ENCODE measurements around the gene AAK1.
"Not testable (repeated sequence)": the region's sequence is repeated elsewhere in the genome, so short reads cannot be mapped to it uniquely, and the experiment has no call there.

The AAK1 gene

DNA sequence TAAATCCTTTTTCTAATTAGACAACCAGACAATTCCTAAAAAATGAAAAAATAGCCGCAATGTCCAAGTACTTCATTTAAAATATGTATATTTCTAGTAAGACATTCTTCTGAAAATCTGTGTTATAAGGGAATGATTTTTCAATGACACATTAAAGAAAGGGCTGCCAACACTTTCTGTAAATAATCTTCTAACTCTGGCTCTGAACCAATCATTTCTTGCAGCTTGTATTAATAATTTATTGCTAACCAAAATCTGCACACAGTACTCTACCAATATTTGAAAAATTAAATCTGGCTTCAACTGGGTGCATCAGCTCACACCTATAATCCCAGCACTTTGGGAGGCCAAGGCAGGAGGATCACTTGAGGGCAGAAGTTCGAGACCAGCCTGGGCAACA lies 214.6 kb downstream of the AAK1 start:
- TF ChIP-seq, protein P1, sequence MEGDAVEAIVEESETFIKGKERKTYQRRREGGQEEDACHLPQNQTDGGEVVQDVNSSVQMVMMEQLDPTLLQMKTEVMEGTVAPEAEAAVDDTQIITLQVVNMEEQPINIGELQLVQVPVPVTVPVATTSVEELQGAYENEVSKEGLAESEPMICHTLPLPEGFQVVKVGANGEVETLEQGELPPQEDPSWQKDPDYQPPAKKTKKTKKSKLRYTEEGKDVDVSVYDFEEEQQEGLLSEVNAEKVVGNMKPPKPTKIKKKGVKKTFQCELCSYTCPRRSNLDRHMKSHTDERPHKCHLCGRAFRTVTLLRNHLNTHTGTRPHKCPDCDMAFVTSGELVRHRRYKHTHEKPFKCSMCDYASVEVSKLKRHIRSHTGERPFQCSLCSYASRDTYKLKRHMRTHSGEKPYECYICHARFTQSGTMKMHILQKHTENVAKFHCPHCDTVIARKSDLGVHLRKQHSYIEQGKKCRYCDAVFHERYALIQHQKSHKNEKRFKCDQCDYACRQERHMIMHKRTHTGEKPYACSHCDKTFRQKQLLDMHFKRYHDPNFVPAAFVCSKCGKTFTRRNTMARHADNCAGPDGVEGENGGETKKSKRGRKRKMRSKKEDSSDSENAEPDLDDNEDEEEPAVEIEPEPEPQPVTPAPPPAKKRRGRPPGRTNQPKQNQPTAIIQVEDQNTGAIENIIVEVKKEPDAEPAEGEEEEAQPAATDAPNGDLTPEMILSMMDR (IDR thresholded peaks at IDR 0.05; ENCODE audit: extremely low read depth, insufficient read depth, missing control alignments): no peak
- no peak for DNase-seq (ENCODE audit: low spot score)
- in situ Hi-C loops (cut with MboI; ENCODE audit: low pct_unique_long_range_greater_than_20kb, low sequenced_read_pairs, unreplicated experiment): no loop called here

DNA sequence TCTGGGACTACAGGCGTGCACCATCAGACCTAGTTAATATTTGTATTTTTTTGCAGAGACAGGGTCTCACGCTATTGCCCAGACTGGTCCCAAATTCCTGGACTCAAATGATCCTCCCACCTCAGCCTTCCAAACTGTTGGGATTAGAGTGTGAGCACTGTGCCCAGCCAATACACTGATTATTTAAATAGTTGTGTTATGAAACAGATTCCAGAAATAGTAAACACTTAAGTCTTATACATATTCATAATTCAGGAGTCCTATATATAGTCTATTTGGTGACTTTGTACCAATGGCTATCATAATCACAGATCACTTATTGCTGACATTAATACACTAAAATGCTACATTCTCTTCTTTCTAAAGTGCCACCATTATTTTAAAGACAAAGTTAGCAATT lies 219.1 kb downstream of the AAK1 start:
- TF ChIP-seq, protein P1 (IDR thresholded peaks at IDR 0.05; ENCODE audit: extremely low read depth, insufficient read depth, missing control alignments): no peak
- in situ Hi-C loops (cut with MboI; ENCODE audit: low pct_unique_long_range_greater_than_20kb, low sequenced_read_pairs, unreplicated experiment): no loop called here
- no peak for DNase-seq (ENCODE audit: low spot score)

DNA sequence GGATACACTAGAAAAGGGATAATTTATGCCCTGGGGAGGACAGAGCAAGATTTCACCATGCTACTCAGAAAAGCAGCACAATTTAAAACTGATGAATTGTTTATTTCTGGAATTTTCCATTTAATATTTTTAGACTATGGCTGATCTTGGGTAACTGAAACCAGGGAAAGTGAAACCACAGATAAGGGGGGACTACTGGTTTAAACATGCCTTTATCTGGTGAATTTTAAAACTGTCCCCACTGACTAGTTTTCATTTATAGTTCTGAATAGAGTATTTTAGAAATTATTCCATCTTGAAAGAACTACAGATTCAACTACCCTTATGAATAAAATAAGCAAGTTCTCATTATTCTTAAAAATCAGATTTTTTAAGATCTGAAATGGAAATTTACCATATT lies 221.3 kb downstream of the AAK1 start:
- in situ Hi-C loops (cut with MboI; ENCODE audit: low pct_unique_long_range_greater_than_20kb, low sequenced_read_pairs, unreplicated experiment): no loop called here
- DNase-seq (ENCODE audit: low spot score): no peak
- TF ChIP-seq, protein P1 (IDR thresholded peaks at IDR 0.05; ENCODE audit: extremely low read depth, insufficient read depth, missing control alignments): no peak

DNA sequence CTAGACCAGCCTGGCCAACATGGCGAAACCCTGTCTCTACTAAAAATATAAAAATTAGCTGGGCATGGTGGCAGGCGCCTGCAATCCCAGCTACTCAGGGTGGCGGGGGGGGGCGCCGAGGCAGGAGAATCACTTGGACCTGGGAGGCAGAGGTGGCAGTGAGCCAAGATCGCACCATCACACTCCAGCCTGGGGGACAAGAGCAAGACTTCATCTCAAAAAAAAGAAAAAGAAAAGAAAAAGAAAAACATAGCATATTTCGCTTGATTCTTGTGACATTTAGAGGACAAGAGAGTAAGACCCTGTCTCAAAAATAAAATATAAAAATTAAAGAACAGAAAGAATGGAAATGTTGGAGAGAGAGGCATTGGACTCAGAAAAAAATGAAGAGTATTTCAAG lies 224.4 kb downstream of the AAK1 start:
- in situ Hi-C loops (cut with MboI; ENCODE audit: low pct_unique_long_range_greater_than_20kb, low sequenced_read_pairs, unreplicated experiment); DNase-seq (ENCODE audit: low spot score): not testable (repeated sequence)

DNA sequence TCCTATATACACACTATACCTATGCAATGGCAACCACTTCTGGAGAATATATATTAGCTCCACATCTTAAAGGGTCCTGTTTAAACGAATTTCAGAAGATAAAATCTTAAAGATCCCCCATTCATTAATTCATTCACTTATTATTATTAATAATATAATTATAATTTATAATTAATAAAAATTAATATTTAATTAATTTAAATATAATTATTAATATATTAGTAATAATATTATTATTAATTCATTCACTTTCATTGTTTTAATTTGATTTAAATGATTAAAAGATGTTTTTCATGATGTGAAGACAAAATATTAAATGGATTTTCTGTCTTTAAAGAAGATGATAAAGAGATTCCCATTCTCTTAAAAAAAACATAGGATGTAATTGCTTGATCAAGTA lies 227.4 kb downstream of the AAK1 start:
- in situ Hi-C loops (cut with MboI; ENCODE audit: low pct_unique_long_range_greater_than_20kb, low sequenced_read_pairs, unreplicated experiment): no loop called here
- no peak for DNase-seq (ENCODE audit: low spot score)
- TF ChIP-seq, protein P1 (IDR thresholded peaks at IDR 0.05; ENCODE audit: extremely low read depth, insufficient read depth, missing control alignments): no peak
